ENCODE measurements around the gene TMEM141. TPM values are rescaled to one million over a fixed set of nuclear protein-coding genes. Genes with fewer than 3 reads are reported as not detected.

TMEM141 gene
- total and polyA plus RNA-seq, 2 of the 8 experiments (the other 6 are each of a cell fraction or from before 2014, with no cell fraction given) = 51.1 to 137 TPM

- TF ChIP-seq BACH1 (IDR thresholded peaks at IDR 0.05; ENCODE audit: low read length) (no peak), ATF2 (IDR thresholded peaks at IDR 0.05; ENCODE audit: low read length) (no peak), CHD1 (IDR thresholded peaks at IDR 0.05; ENCODE audit: low read depth, low read length) (no peak), BCL11A (IDR thresholded peaks at IDR 0.05; ENCODE audit: low read depth in 2 of 2, low read length in 2 of 2) (no peak), TAF7 (optimal IDR thresholded peaks at IDR 0.05; ENCODE audit: borderline replicate concordance, low read depth, low read length) (no peak), NANOG (IDR thresholded peaks at IDR 0.05; ENCODE audit: insufficient read depth, low read depth, low read length, poor library complexity, severe bottlenecking) (no peak), KDM4A (IDR thresholded peaks at IDR 0.05; ENCODE audit: low read depth, low read length, severe bottlenecking) (no peak), CBX8 (IDR thresholded peaks at IDR 0.05; ENCODE audit: borderline replicate concordance, low read depth, low read length) (no peak), NRF1 (IDR thresholded peaks at IDR 0.05; ENCODE audit: low read depth, low read length) (no peak)
Observed at GRCh38 chr9:136741883-136742571, 49.1 kb upstream of the TMEM141 start (continued).

All from H1 (cell line).